ENCODE results near the gene ROCK2. TPM values are rescaled to one million over a fixed set of nuclear protein-coding genes. Genes with fewer than 3 reads are reported as not detected.

ROCK2 gene
- total RNA-seq, 4 donors from 2014 or later: 110 to 197 (median 155) TPM

DNA sequence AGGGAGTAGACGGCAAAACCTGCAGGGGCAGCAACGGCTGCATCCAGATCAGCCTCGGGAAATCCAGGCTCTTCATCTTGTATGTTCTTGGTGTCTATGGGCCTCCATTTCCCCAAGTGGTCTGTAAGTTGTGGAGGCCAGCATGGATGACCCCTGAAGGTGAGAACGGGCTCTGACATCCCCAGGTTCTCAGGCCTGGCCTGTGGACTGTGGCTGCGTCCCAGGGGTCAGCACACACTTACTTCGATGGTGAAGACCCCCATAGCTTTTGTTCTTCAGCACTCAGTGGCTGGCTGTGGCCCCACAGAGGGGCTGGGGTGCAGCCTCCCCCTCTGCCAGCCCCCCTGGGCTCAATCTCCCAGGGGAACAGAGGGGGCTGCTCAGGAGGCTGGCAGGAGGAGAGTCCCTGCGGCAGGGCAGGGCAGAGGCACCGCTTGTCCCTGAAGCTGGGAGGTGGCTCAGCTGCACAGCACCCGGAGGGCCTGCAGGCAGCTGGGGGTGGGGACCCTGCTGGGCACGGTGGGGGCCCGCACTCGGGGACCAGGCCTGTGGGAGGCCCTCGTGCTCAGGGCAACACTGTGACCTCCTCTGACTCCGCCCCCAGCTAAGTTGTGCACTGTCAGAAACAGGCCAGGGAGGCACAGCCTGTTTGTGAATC lies 185.4 kb downstream of the ROCK2 start:
- ATAC-seq (ENCODE audit: low FRiP score) (no peak), DNase-seq (ENCODE audit: low spot score) (no peak)
- TF ChIP-seq, protein P1, sequence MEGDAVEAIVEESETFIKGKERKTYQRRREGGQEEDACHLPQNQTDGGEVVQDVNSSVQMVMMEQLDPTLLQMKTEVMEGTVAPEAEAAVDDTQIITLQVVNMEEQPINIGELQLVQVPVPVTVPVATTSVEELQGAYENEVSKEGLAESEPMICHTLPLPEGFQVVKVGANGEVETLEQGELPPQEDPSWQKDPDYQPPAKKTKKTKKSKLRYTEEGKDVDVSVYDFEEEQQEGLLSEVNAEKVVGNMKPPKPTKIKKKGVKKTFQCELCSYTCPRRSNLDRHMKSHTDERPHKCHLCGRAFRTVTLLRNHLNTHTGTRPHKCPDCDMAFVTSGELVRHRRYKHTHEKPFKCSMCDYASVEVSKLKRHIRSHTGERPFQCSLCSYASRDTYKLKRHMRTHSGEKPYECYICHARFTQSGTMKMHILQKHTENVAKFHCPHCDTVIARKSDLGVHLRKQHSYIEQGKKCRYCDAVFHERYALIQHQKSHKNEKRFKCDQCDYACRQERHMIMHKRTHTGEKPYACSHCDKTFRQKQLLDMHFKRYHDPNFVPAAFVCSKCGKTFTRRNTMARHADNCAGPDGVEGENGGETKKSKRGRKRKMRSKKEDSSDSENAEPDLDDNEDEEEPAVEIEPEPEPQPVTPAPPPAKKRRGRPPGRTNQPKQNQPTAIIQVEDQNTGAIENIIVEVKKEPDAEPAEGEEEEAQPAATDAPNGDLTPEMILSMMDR (IDR thresholded peaks at IDR 0.05): no peak

DNA sequence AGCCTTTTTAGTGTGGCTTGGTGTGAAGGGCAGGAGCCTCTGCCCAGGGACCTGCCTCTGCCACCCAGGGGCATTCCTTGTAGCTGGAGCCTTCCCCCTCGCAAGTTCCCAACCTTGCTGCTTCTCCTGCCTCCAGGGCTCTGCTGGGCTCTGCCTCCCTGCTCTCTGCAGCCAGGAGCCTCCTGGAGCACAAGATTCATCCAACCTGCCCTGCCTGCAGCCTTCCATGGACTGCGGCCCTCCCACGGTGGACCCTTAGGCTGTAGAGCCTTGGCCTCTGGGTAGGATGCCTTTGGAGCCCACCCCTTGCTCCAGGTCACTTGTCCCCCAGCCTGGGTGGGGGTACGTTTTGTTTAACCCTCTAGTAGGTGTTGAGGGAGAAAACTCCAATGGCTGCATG lies 186.7 kb downstream of the ROCK2 start:
- ATAC-seq (ENCODE audit: low FRiP score) (no peak), DNase-seq (ENCODE audit: low spot score) (no peak)
- TF ChIP-seq, protein P1 (IDR thresholded peaks at IDR 0.05): no peak

DNA sequence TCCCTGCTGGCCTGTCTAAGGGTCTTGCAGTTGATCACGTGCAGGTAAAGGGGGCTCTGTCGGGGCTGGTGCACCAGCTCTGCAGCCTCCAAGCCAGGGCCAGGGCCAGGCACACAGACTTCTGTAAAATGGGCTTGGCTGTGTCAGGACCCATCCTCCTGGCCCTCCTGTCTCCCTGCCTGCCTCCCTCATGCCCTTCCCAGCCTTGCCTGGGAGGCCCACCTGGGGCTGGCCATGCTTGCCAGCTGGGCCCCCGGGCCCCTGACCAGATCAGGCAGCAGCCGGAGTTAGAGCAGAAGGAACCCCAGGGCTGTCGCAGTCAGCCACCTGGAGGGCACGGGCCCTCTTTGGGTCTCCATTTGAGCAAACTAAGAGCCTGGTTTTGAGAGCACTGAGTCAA lies 187.1 kb downstream of the ROCK2 start:
- ATAC-seq (ENCODE audit: low FRiP score) (no peak), DNase-seq (ENCODE audit: low spot score) (no peak)
- TF ChIP-seq, protein P1 (IDR thresholded peaks at IDR 0.05): no peak

DNA sequence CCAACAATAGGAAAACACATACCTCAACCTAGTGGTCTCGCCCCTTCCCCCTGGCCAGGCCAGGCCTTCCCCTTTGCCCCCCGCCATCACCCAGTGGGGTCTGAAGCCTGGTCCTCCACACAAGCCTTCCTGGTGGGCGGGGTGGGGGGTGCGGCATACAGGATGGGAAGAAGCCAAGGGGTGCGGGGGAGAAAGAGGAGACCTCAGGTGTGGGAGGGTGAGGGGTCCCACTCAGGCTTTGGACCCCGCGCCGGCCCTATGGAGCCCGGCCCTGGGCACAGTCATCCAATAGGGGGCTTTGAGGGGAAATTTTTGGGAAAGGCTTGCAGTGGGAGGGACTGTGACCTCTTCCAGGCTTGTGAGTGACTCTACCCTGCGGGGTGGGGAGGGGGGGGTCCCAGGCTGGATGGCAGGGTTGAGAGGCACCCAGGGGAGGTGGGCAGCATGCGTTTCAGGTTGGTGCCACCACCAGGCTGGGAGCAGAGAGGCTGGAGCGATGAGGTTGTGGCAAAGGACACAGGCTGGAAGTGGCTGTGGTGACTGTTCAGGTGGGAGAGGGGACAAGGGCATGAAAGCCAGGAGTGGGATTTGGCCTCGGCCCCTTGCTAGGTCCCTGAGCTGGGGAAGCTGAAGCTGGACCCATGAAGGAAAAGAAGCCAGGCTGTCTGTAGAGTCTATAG lies 187.9 kb downstream of the ROCK2 start:
- no peak for DNase-seq (ENCODE audit: low spot score)
- ATAC-seq (ENCODE audit: low FRiP score): no peak
- TF ChIP-seq, protein P1 (IDR thresholded peaks at IDR 0.05): no peak

DNA sequence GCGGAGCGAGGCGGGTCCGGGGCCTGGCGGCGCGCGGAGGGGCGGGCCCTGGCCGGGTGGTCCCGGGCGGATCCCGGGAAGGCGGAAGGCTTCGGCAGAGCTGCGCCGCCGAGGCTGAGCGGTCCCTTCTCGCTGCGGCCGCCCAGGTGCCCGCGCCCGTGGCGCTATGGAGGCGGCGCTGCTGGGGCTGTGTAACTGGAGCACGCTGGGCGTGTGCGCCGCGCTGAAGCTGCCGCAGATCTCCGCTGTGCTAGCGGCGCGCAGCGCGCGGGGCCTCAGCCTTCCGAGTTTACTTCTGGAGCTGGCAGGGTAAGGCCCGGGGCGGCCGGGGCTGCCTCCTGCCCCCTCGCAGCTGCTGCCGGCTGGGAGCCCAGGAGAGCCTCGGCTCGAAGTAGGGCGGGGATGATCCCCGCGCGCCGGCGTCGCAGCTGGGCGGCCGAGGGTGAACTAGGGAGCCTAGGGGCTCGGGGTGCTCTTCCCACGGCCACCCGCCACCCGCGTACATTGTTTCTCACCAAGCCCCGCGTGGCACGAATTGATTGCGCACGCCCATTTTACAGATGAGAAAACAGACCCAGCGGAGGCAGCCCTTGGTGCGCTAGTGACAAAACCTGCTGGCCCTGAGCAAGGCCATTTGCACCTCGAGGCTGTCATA lies 188.9 kb downstream of the ROCK2 start, which contains the start of gene SLC66A3:
Gene SLC66A3, plus strand, starts transcription at position 87 of the 655 bp plus-strand sequence. Its CDS starts 80 bp downstream, at position 167.
- TF ChIP-seq, protein P1 (IDR thresholded peaks at IDR 0.05): no peak
- ATAC-seq (ENCODE audit: low FRiP score): peak; percentile 90
- DNase-seq (ENCODE audit: low spot score): peak; percentile 43

DNA sequence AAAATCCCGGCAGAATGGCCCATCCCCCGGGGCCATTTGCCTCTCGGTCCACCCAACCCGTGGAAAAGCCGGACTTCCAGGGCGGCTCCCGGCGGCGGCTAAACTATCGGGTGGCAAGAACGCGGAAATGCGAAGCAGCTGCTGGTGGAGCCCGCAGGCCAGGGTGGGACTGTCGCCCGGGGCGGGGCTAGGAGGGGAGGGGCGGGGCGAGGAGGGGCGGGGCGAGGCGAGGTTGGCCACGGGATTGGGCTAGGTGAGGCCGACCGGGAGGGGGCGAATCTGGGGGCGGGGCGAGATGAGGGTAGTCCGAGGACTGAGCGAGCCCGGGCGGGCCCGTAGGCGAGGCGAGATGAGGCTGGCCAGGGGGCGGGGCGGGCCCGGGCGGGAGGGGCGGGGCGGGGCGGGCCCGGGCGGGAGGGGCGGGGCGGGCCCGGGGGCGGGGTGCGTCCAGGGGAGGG lies 189.5 kb downstream of the ROCK2 start:
- TF ChIP-seq, protein P1 (IDR thresholded peaks at IDR 0.05): no peak
- ATAC-seq (ENCODE audit: low FRiP score) (peak; percentile 96), DNase-seq (ENCODE audit: low spot score) (peak; percentile 91)

All from omental fat pad (tissue), 4 donors.